Karpas-422 (cell line): ENCODE measurements around the gene RFTN1. TPM values are rescaled to one million over a fixed set of nuclear protein-coding genes. Genes with fewer than 3 reads are reported as not detected.

Experiments
- DNase-seq: peaks from one replicate; pipeline ENCODE4 v3.0.0-alpha.2; 2015
- H2AFZ ChIP-seq: fragments of 200-600 bp; sonication (generic); 2 replicates; pipeline ENCODE4 v1.6.1; 2014; ENCODE audit warnings: antibody characterized with exemption, low read length, mixed read lengths
- H3K27ac ChIP-seq: fragments of 200-600 bp; sonication (generic); 2 replicates; pipeline ENCODE4 v1.5.1; 2014; ENCODE audit warnings: mild to moderate bottlenecking, low read length, moderate library complexity
- H3K27me3 ChIP-seq: fragments of 200-600 bp; sonication (generic); 2 replicates; pipeline ENCODE4 v1.6.1; 2014; ENCODE audit warnings: low read length, mixed read lengths
- H3K36me3 ChIP-seq: fragments of 200-600 bp; sonication (generic); 2 replicates; pipeline ENCODE4 v1.6.1; 2014; ENCODE audit warnings: low read length, mixed read lengths; ENCODE audit not compliant: insufficient read depth
- H3K4me1 ChIP-seq: fragments of 200-600 bp; sonication (generic); 2 replicates; pipeline ENCODE4 v1.6.1; 2014; ENCODE audit warnings: mild to moderate bottlenecking, low read length, mixed read lengths
- H3K4me2 ChIP-seq: fragments of 200-600 bp; sonication (generic); 2 replicates; pipeline ENCODE4 v1.6.1; 2014; ENCODE audit warnings: low read length, low read depth, mild to moderate bottlenecking; ENCODE audit not compliant: poor library complexity, severe bottlenecking
- H3K4me3 ChIP-seq: fragments of 200-600 bp; sonication (generic); 2 replicates; pipeline ENCODE4 v1.5.1; 2014; ENCODE audit warnings: mild to moderate bottlenecking, antibody characterized with exemption, low read length, mixed read lengths
- H3K79me2 ChIP-seq: fragments of 200-600 bp; sonication (generic); 2 replicates; pipeline ENCODE4 v1.6.1; 2014; ENCODE audit warnings: mild to moderate bottlenecking, low read length, mixed read lengths
- H3K9ac ChIP-seq: fragments of 200-600 bp; sonication (generic); 2 replicates; pipeline ENCODE4 v1.6.0; 2014; ENCODE audit warnings: low read length
- H3K9me2 ChIP-seq: fragments of 200-600 bp; sonication (generic), shearing (Covaris generic); replicated peaks from 2 replicates; pipeline ENCODE4 v1.6.0; 2014; ENCODE audit warnings: mild to moderate bottlenecking, low read length, moderate library complexity; ENCODE audit not compliant: insufficient read depth
- H3K9me3 ChIP-seq: fragments of 300-700, 200-600 bp; sonication (generic); 2 replicates; pipeline ENCODE4 v1.6.1; 2014; ENCODE audit warnings: low read length, mixed read lengths
- H4K20me1 ChIP-seq: fragments of 200-600 bp; sonication (generic); 2 replicates; pipeline ENCODE4 v1.6.1; 2014; ENCODE audit warnings: mild to moderate bottlenecking, antibody characterized with exemption, low read length, low read depth; ENCODE audit not compliant: insufficient read depth
- total RNA-seq: library from RNA; depleted of rRNA; stranded (reverse); fragments of >200 nt; shearing (Covaris generic); gene quantifications from 2 replicates; pipeline ENCODE4 v1.2.3, GENCODE V29; 2014; ENCODE audit warnings: low replicate concordance

Gene RFTN1
- total RNA-seq, 1 experiment from 2014 or later = 291 TPM

- no peaks in the 10 kb centered on the region for H3K27me3 ChIP-seq
- H3K4me3 ChIP-seq = 0 out of 2 replicates have a peak overlapping the region, but pooled peaks have one; percentile 93
- peak overlapping the region; percentile 3; the same call in 1 of the 2 replicates for H3K9ac ChIP-seq
- DNase-seq = no peak
- H3K9me3 ChIP-seq = no peaks in the 10 kb centered on the region
- peaks cover 66% of the 10 kb centered on the region for H3K36me3 ChIP-seq
- peaks cover 99% of the 10 kb centered on the region for H3K4me1 ChIP-seq
- peak overlapping the region; percentile 99 for H3K27ac ChIP-seq
- H3K79me2 ChIP-seq = peaks cover 97% of the 10 kb centered on the region
- no peak overlapping the region for H2AFZ ChIP-seq
- peaks cover 53% of the 10 kb centered on the region for H4K20me1 ChIP-seq
- H3K9me2 ChIP-seq = no peaks in the 10 kb centered on the region
- peak overlapping the region; percentile 74 for H3K4me2 ChIP-seq
These were observed 6.5 kb downstream of the RFTN1 start for GRCh38 chr3:16506884-16507577.

- H2AFZ ChIP-seq = no peak overlapping the region
- H3K4me1 ChIP-seq = peaks cover 100% of the 10 kb centered on the region
- H3K4me2 ChIP-seq = peak overlapping the region; percentile 74
- peak overlapping the region; percentile 99 for H3K27ac ChIP-seq
- peaks cover 100% of the 10 kb centered on the region for H3K79me2 ChIP-seq
- H3K9ac ChIP-seq = peak overlapping the region; percentile 3; the same call in 1 of the 2 replicates
- H3K4me3 ChIP-seq = no peak overlapping the region
- H4K20me1 ChIP-seq = peaks cover 53% of the 10 kb centered on the region
- H3K36me3 ChIP-seq = peaks cover 68% of the 10 kb centered on the region
- H3K27me3 ChIP-seq = no peaks in the 10 kb centered on the region
- DNase-seq = no peak
- no peaks in the 10 kb centered on the region for H3K9me3 ChIP-seq
- H3K9me2 ChIP-seq = no peaks in the 10 kb centered on the region
These were observed 7.0 kb downstream of the RFTN1 start for GRCh38 chr3:16506451-16506850.

GRCh38 chr3:16504692-16505091 lies 8.8 kb downstream of the RFTN1 start:
- peaks cover 100% of the 10 kb centered on the region for H3K79me2 ChIP-seq

GRCh38 chr3:16504242-16504641 lies 9.3 kb downstream of the RFTN1 start:
- Histone ChIP-seq H3K27me3 (no peaks in the 10 kb centered on the region), H3K4me2 (peak overlapping the region; percentile 74), H3K36me3 (peaks cover 74% of the 10 kb centered on the region), H3K9ac (peak overlapping the region; percentile 55), H2AFZ (no peak overlapping the region), H3K4me1 (peaks cover 100% of the 10 kb centered on the region), H3K9me3 (no peaks in the 10 kb centered on the region), H4K20me1 (peaks cover 51% of the 10 kb centered on the region), H3K9me2 (no peaks in the 10 kb centered on the region), H3K27ac (peak overlapping the region; percentile 99), H3K79me2 (peaks cover 100% of the 10 kb centered on the region), H3K4me3 (peak overlapping the region; percentile 31; the same call in 1 of the 2 replicates)
- peak; percentile 73 for DNase-seq

More at GRCh38 chr3:16504692-16505091, 8.8 kb downstream of the RFTN1 start:
- Histone ChIP-seq H3K27ac (peak overlapping the region; percentile 99), H3K9me2 (no peaks in the 10 kb centered on the region), H3K36me3 (peaks cover 71% of the 10 kb centered on the region), H3K4me2 (peak overlapping the region; percentile 74), H3K9me3 (no peaks in the 10 kb centered on the region), H2AFZ (no peak overlapping the region), H3K27me3 (no peaks in the 10 kb centered on the region), H3K4me3 (peak overlapping the region; percentile 31; the same call in 1 of the 2 replicates), H3K9ac (peak overlapping the region; percentile 55), H4K20me1 (peaks cover 51% of the 10 kb centered on the region), H3K4me1 (peaks cover 100% of the 10 kb centered on the region)
- no peak for DNase-seq

GRCh38 chr3:16503191-16503776 lies 10.2 kb downstream of the RFTN1 start:
- DNase-seq = no peak
- Histone ChIP-seq H3K9me2 (no peaks in the 10 kb centered on the region), H3K4me1 (peaks cover 100% of the 10 kb centered on the region), H3K9me3 (no peaks in the 10 kb centered on the region), H4K20me1 (peaks cover 54% of the 10 kb centered on the region), H3K9ac (peak overlapping the region; percentile 55), H3K36me3 (peaks cover 72% of the 10 kb centered on the region), H3K4me2 (peak overlapping the region; percentile 74), H3K27ac (peak overlapping the region; percentile 99), H3K27me3 (no peaks in the 10 kb centered on the region), H2AFZ (no peak overlapping the region), H3K4me3 (peak overlapping the region; percentile 17; the same call in 1 of the 2 replicates), H3K79me2 (peaks cover 100% of the 10 kb centered on the region)

GRCh38 chr3:16502347-16502908 lies 11.1 kb downstream of the RFTN1 start:
- Histone ChIP-seq H3K4me3 (no peak overlapping the region; the same call in 1 of the 2 replicates), H3K27ac (peak overlapping the region; percentile 99), H3K9me2 (no peaks in the 10 kb centered on the region), H3K4me2 (peak overlapping the region; percentile 74), H3K9me3 (no peaks in the 10 kb centered on the region), H3K27me3 (no peaks in the 10 kb centered on the region), H3K79me2 (peaks cover 100% of the 10 kb centered on the region), H3K9ac (peak overlapping the region; percentile 55), H4K20me1 (peaks cover 46% of the 10 kb centered on the region), H2AFZ (no peak overlapping the region), H3K36me3 (peaks cover 63% of the 10 kb centered on the region), H3K4me1 (peaks cover 100% of the 10 kb centered on the region)
- DNase-seq = peak; percentile 49

- Histone ChIP-seq H3K4me3 (no peak overlapping the region), H3K36me3 (peaks cover 59% of the 10 kb centered on the region), H3K79me2 (peaks cover 100% of the 10 kb centered on the region), H3K9ac (peak overlapping the region; percentile 16; the same call in 1 of the 2 replicates), H3K27me3 (no peaks in the 10 kb centered on the region), H2AFZ (no peak overlapping the region), H3K27ac (peak overlapping the region; percentile 99), H4K20me1 (peaks cover 35% of the 10 kb centered on the region), H3K4me2 (peak overlapping the region; percentile 74), H3K9me2 (no peaks in the 10 kb centered on the region), H3K4me1 (peaks cover 100% of the 10 kb centered on the region), H3K9me3 (no peaks in the 10 kb centered on the region)
- peak; percentile 79 for DNase-seq
These were observed 12.1 kb downstream of the RFTN1 start for GRCh38 chr3:16501376-16501775.

- peak overlapping the region; percentile 74 for H3K4me2 ChIP-seq
- H2AFZ ChIP-seq = no peak overlapping the region
- H3K9me2 ChIP-seq = no peaks in the 10 kb centered on the region
- peaks cover 100% of the 10 kb centered on the region for H3K4me1 ChIP-seq
- H3K36me3 ChIP-seq = peaks cover 54% of the 10 kb centered on the region
- DNase-seq = no peak
- peak overlapping the region; percentile 58 for H3K9ac ChIP-seq
- peak overlapping the region; percentile 99 for H3K27ac ChIP-seq
- H4K20me1 ChIP-seq = peaks cover 38% of the 10 kb centered on the region
- H3K9me3 ChIP-seq = no peaks in the 10 kb centered on the region
- no peaks in the 10 kb centered on the region for H3K27me3 ChIP-seq
- peaks cover 100% of the 10 kb centered on the region for H3K79me2 ChIP-seq
- H3K4me3 ChIP-seq = no peak overlapping the region; the same call in 1 of the 2 replicates
These were observed 12.6 kb downstream of the RFTN1 start for GRCh38 chr3:16500911-16501310.
